ENCODE results near the gene FAM184A.

DNA sequence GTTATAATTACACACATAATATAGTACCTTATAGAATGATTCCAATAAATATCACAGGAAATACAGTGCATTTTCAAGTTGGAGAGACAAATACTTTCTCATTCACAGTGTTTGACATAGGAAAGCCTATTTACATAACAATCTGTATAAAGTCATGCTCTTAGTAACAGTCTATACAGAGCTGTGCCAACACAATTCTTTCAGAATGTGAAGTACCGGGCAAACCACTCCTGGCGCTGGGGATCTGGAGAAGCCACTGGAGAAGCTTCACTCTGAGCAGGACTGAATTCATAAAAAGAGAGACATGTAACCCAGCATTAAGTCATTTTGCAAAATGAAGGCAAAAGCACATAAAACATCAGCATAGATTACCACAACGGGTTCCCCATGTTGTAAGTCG lies 118.6 kb downstream of the FAM184A start:
- TF ChIP-seq, protein P1, sequence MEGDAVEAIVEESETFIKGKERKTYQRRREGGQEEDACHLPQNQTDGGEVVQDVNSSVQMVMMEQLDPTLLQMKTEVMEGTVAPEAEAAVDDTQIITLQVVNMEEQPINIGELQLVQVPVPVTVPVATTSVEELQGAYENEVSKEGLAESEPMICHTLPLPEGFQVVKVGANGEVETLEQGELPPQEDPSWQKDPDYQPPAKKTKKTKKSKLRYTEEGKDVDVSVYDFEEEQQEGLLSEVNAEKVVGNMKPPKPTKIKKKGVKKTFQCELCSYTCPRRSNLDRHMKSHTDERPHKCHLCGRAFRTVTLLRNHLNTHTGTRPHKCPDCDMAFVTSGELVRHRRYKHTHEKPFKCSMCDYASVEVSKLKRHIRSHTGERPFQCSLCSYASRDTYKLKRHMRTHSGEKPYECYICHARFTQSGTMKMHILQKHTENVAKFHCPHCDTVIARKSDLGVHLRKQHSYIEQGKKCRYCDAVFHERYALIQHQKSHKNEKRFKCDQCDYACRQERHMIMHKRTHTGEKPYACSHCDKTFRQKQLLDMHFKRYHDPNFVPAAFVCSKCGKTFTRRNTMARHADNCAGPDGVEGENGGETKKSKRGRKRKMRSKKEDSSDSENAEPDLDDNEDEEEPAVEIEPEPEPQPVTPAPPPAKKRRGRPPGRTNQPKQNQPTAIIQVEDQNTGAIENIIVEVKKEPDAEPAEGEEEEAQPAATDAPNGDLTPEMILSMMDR (IDR thresholded peaks at IDR 0.05), result no peak
- no peak for TF ChIP-seq EZH2 (IDR thresholded peaks at IDR 0.05)

Data from neural progenitor cell (in vitro differentiated cells).